ENCODE results near the gene PCYT1A.

- TF ChIP-seq POLR2A (IDR thresholded peaks at IDR 0.05; ENCODE audit: low read depth, low read length) (no peak), E2F4 (IDR thresholded peaks at IDR 0.05; ENCODE audit: low read depth, low read length) (no peak), EP300 (IDR thresholded peaks at IDR 0.05; ENCODE audit: borderline replicate concordance in 1 of 2, control insufficient read depth in 1 of 2, low read depth in 2 of 2, low read length in 2 of 2) (no peak), ZBTB4 (CRISPR knock-in tag; IDR thresholded peaks at IDR 0.05) (no peak), MYC (IDR thresholded peaks at IDR 0.05; ENCODE audit: insufficient read depth, insufficient read length, insufficient replicate concordance, low read length, severe bottlenecking) (no peak), EGR1 (IDR thresholded peaks at IDR 0.05; ENCODE audit: borderline replicate concordance in 1 of 2, low read depth in 2 of 2, low read length in 2 of 2) (no peak), KDM1A (IDR thresholded peaks at IDR 0.05; ENCODE audit: borderline replicate concordance) (no peak), YY1 (IDR thresholded peaks at IDR 0.05; ENCODE audit: low read depth, low read length) (no peak), ZNF217 (IDR thresholded peaks at IDR 0.05) (no peak), HDAC2 (IDR thresholded peaks at IDR 0.05) (no peak)
- TF ChIP-seq, protein P1, sequence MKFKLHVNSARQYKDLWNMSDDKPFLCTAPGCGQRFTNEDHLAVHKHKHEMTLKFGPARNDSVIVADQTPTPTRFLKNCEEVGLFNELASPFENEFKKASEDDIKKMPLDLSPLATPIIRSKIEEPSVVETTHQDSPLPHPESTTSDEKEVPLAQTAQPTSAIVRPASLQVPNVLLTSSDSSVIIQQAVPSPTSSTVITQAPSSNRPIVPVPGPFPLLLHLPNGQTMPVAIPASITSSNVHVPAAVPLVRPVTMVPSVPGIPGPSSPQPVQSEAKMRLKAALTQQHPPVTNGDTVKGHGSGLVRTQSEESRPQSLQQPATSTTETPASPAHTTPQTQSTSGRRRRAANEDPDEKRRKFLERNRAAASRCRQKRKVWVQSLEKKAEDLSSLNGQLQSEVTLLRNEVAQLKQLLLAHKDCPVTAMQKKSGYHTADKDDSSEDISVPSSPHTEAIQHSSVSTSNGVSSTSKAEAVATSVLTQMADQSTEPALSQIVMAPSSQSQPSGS (IDR thresholded peaks at IDR 0.05; ENCODE audit: low read length): no peak
- TF ChIP-seq, protein P2, sequence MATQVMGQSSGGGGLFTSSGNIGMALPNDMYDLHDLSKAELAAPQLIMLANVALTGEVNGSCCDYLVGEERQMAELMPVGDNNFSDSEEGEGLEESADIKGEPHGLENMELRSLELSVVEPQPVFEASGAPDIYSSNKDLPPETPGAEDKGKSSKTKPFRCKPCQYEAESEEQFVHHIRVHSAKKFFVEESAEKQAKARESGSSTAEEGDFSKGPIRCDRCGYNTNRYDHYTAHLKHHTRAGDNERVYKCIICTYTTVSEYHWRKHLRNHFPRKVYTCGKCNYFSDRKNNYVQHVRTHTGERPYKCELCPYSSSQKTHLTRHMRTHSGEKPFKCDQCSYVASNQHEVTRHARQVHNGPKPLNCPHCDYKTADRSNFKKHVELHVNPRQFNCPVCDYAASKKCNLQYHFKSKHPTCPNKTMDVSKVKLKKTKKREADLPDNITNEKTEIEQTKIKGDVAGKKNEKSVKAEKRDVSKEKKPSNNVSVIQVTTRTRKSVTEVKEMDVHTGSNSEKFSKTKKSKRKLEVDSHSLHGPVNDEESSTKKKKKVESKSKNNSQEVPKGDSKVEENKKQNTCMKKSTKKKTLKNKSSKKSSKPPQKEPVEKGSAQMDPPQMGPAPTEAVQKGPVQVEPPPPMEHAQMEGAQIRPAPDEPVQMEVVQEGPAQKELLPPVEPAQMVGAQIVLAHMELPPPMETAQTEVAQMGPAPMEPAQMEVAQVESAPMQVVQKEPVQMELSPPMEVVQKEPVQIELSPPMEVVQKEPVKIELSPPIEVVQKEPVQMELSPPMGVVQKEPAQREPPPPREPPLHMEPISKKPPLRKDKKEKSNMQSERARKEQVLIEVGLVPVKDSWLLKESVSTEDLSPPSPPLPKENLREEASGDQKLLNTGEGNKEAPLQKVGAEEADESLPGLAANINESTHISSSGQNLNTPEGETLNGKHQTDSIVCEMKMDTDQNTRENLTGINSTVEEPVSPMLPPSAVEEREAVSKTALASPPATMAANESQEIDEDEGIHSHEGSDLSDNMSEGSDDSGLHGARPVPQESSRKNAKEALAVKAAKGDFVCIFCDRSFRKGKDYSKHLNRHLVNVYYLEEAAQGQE (IDR thresholded peaks at IDR 0.05; ENCODE audit: low read depth, low read length): no peak
- TF ChIP-seq, protein P3, sequence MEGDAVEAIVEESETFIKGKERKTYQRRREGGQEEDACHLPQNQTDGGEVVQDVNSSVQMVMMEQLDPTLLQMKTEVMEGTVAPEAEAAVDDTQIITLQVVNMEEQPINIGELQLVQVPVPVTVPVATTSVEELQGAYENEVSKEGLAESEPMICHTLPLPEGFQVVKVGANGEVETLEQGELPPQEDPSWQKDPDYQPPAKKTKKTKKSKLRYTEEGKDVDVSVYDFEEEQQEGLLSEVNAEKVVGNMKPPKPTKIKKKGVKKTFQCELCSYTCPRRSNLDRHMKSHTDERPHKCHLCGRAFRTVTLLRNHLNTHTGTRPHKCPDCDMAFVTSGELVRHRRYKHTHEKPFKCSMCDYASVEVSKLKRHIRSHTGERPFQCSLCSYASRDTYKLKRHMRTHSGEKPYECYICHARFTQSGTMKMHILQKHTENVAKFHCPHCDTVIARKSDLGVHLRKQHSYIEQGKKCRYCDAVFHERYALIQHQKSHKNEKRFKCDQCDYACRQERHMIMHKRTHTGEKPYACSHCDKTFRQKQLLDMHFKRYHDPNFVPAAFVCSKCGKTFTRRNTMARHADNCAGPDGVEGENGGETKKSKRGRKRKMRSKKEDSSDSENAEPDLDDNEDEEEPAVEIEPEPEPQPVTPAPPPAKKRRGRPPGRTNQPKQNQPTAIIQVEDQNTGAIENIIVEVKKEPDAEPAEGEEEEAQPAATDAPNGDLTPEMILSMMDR (IDR thresholded peaks at IDR 0.05 in 2 of 3, conservative IDR thresholded peaks at IDR 0.05 in 1 of 3; ENCODE audit: control insufficient read depth in 2 of 3, extremely low read depth in 1 of 3, insufficient read depth in 1 of 3, low read depth in 3 of 3, low read length in 3 of 3): no peak
Observed at GRCh38 chr3:196227629-196228493, 59.7 kb downstream of the PCYT1A start.

Data from GM12878 (cell line).